OCI-LY1 (cell line): ENCODE data around the gene POTEF.

Source experiments
- EZH2 ChIP-seq: fragments of 200-600 bp; sonication (generic), shearing (Covaris generic); IDR thresholded peaks from 2 replicates; pipeline ENCODE4 v1.8.0; 2017; ENCODE audit warnings: borderline replicate concordance, mixed run types, mild to moderate bottlenecking, antibody characterized with exemption, low read length, moderate library complexity, mixed read lengths
- TF ChIP-seq, protein P1 (sequence below): fragments of 200-600 bp; sonication (generic), shearing (Covaris generic); IDR thresholded peaks from 2 replicates; pipeline ENCODE4 v1.5.1; 2017; ENCODE audit warnings: mild to moderate bottlenecking, antibody characterized with exemption, low read length, moderate library complexity, mixed read lengths

DNA sequence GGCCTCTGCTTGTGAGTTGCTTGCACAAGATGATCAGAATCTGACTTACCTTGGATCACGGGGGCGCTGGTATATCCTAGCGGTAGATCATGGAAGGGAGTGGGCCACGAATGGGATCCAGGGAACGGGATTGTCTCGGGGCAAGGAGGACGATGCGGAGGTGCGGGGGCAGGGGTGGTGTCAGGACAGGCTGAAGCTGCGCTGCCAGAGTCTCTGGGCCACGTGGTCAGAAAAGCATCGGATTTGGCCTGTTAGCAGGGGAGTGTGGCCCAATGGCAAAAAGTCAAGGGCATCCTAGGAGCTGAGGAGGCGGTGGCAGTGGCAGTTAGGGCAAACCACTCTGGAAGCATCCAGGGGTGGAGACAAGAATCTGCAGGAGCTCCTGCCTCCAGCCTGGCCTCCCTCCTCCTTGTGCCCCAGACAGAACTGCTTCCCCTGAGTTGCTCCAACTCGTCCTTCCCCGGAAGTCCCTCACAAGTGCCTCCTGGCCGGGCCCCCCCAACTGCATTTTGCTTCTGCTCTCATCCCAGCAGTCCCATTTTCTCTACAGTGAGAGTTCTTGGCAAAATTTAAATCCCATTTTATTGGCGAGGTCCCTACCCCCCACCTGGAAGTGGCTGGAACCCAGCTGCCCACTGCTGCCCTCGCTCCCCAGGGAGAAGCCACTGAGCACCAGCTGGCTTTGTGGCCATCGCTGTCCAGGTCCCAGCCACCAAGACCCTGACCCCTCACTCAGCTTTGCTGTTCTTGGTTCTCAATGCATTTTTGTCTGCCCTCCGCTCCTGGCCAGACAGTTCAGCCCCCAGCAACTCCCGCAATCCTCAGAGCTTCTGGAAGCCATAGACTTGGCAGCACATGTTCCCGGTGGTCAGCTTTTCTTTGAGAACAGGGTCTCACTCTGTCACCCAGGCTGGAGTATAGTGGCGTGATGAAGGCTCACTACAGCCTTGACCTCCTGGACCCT lies 21.4 kb upstream of the POTEF start:
- TF ChIP-seq, protein P1, sequence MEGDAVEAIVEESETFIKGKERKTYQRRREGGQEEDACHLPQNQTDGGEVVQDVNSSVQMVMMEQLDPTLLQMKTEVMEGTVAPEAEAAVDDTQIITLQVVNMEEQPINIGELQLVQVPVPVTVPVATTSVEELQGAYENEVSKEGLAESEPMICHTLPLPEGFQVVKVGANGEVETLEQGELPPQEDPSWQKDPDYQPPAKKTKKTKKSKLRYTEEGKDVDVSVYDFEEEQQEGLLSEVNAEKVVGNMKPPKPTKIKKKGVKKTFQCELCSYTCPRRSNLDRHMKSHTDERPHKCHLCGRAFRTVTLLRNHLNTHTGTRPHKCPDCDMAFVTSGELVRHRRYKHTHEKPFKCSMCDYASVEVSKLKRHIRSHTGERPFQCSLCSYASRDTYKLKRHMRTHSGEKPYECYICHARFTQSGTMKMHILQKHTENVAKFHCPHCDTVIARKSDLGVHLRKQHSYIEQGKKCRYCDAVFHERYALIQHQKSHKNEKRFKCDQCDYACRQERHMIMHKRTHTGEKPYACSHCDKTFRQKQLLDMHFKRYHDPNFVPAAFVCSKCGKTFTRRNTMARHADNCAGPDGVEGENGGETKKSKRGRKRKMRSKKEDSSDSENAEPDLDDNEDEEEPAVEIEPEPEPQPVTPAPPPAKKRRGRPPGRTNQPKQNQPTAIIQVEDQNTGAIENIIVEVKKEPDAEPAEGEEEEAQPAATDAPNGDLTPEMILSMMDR: no peak
- TF ChIP-seq EZH2: no peak
